ENCODE measurements around the gene CYP46A1. TPM values are rescaled to one million over a fixed set of nuclear protein-coding genes. Genes with fewer than 3 reads are reported as not detected.
"Not testable (repeated sequence)": the region's sequence is repeated elsewhere in the genome, so short reads cannot be mapped to it uniquely, and the experiment has no call there.

The CYP46A1 gene
- polyA plus RNA-seq, 1 donor: 1.5 TPM

- no CpG with 5 or more reads among the region's 5 CpGs for WGBS (ENCODE audit: insufficient coverage, low lambda C conversion rate)
- no peaks in the 10 kb centered on the region for H3K9me3 ChIP-seq (ENCODE audit: control insufficient read depth, low read depth, low read length)
- no peak overlapping the region for H3K4me3 ChIP-seq (ENCODE audit: low read length)
- peaks cover 7% of the 10 kb centered on the region for H3K4me1 ChIP-seq (ENCODE audit: control insufficient read depth, insufficient read depth, low read length)
- no peaks in the 10 kb centered on the region for H3K27me3 ChIP-seq (ENCODE audit: control insufficient read depth, insufficient read depth, low read length)
- DNase-seq: no peak
- H3K27ac ChIP-seq (ENCODE audit: low read length): no peak overlapping the region
- no peaks in the 10 kb centered on the region for H3K36me3 ChIP-seq (ENCODE audit: control insufficient read depth, insufficient read depth, low read length)
Measured at GRCh38 chr14:99760817-99761216, 76.7 kb downstream of the CYP46A1 start.

GRCh38 chr14:99762911-99763310 is 78.8 kb downstream of the CYP46A1 start:
- not testable (repeated sequence) for H3K9me3 ChIP-seq (ENCODE audit: control insufficient read depth, low read depth, low read length); DNase-seq; H3K27ac ChIP-seq (ENCODE audit: low read length); H3K4me3 ChIP-seq (ENCODE audit: low read length); H3K36me3 ChIP-seq (ENCODE audit: control insufficient read depth, insufficient read depth, low read length); H3K4me1 ChIP-seq (ENCODE audit: control insufficient read depth, insufficient read depth, low read length); H3K27me3 ChIP-seq (ENCODE audit: control insufficient read depth, insufficient read depth, low read length)
- WGBS (ENCODE audit: insufficient coverage, low lambda C conversion rate): no CpG with 5 or more reads among the region's 4 CpGs

- Histone ChIP-seq H3K4me1 (ENCODE audit: control insufficient read depth, insufficient read depth, low read length) (peaks cover 8% of the 10 kb centered on the region), H3K9me3 (ENCODE audit: control insufficient read depth, low read depth, low read length) (no peaks in the 10 kb centered on the region), H3K4me3 (ENCODE audit: low read length) (no peak overlapping the region), H3K27me3 (ENCODE audit: control insufficient read depth, insufficient read depth, low read length) (no peaks in the 10 kb centered on the region), H3K27ac (ENCODE audit: low read length) (no peak overlapping the region), H3K36me3 (ENCODE audit: control insufficient read depth, insufficient read depth, low read length) (no peaks in the 10 kb centered on the region)
- DNase-seq: no peak
- WGBS (ENCODE audit: insufficient coverage, low lambda C conversion rate): 80% methylated on average over 1 of the region's 13 CpGs
Measured at GRCh38 chr14:99763527-99764221, 79.6 kb downstream of the CYP46A1 start.

- Histone ChIP-seq H3K4me1 (ENCODE audit: control insufficient read depth, insufficient read depth, low read length) (peaks cover 8% of the 10 kb centered on the region), H3K27ac (ENCODE audit: low read length) (no peak overlapping the region), H3K9me3 (ENCODE audit: control insufficient read depth, low read depth, low read length) (no peaks in the 10 kb centered on the region), H3K36me3 (ENCODE audit: control insufficient read depth, insufficient read depth, low read length) (no peaks in the 10 kb centered on the region), H3K4me3 (ENCODE audit: low read length) (no peak overlapping the region), H3K27me3 (ENCODE audit: control insufficient read depth, insufficient read depth, low read length) (no peaks in the 10 kb centered on the region)
- DNase-seq: no peak
- WGBS (ENCODE audit: insufficient coverage, low lambda C conversion rate): no CpG with 5 or more reads among the region's 11 CpGs
Measured at GRCh38 chr14:99764222-99764706, 80.2 kb downstream of the CYP46A1 start.

- Histone ChIP-seq H3K27me3 (ENCODE audit: control insufficient read depth, insufficient read depth, low read length) (no peaks in the 10 kb centered on the region), H3K9me3 (ENCODE audit: control insufficient read depth, low read depth, low read length) (no peaks in the 10 kb centered on the region), H3K4me1 (ENCODE audit: control insufficient read depth, insufficient read depth, low read length) (peaks cover 8% of the 10 kb centered on the region), H3K27ac (ENCODE audit: low read length) (no peak overlapping the region), H3K36me3 (ENCODE audit: control insufficient read depth, insufficient read depth, low read length) (no peaks in the 10 kb centered on the region), H3K4me3 (ENCODE audit: low read length) (no peak overlapping the region)
- no CpG with 5 or more reads among the region's 6 CpGs for WGBS (ENCODE audit: insufficient coverage, low lambda C conversion rate)
- no peak for DNase-seq
Measured at GRCh38 chr14:99768381-99768780, 84.3 kb downstream of the CYP46A1 start.

- H3K4me3 ChIP-seq (ENCODE audit: low read length): no peak overlapping the region
- no CpG with 5 or more reads among the region's 6 CpGs for WGBS (ENCODE audit: insufficient coverage, low lambda C conversion rate)
Measured at GRCh38 chr14:99769123-99769522, 85.0 kb downstream of the CYP46A1 start.

GRCh38 chr14:99769799-99770198 is 85.7 kb downstream of the CYP46A1 start:
- H3K4me1 ChIP-seq (ENCODE audit: control insufficient read depth, insufficient read depth, low read length): peaks cover 11% of the 10 kb centered on the region
- 92% methylated on average over 2 of the region's 3 CpGs for WGBS (ENCODE audit: insufficient coverage, low lambda C conversion rate)

More at GRCh38 chr14:99769123-99769522, 85.0 kb downstream of the CYP46A1 start:
- H3K4me1 ChIP-seq (ENCODE audit: control insufficient read depth, insufficient read depth, low read length): peaks cover 8% of the 10 kb centered on the region
- H3K36me3 ChIP-seq (ENCODE audit: control insufficient read depth, insufficient read depth, low read length): no peaks in the 10 kb centered on the region
- H3K9me3 ChIP-seq (ENCODE audit: control insufficient read depth, low read depth, low read length): no peaks in the 10 kb centered on the region
- DNase-seq: no peak
- H3K27me3 ChIP-seq (ENCODE audit: control insufficient read depth, insufficient read depth, low read length): no peaks in the 10 kb centered on the region
- H3K27ac ChIP-seq (ENCODE audit: low read length): no peak overlapping the region

GRCh38 chr14:99772371-99773283 is 88.5 kb downstream of the CYP46A1 start:
- Histone ChIP-seq H3K27ac (ENCODE audit: low read length) (no peak overlapping the region), H3K4me1 (ENCODE audit: control insufficient read depth, insufficient read depth, low read length) (peaks cover 3% of the 10 kb centered on the region), H3K27me3 (ENCODE audit: control insufficient read depth, insufficient read depth, low read length) (no peaks in the 10 kb centered on the region), H3K4me3 (ENCODE audit: low read length) (no peak overlapping the region), H3K9me3 (ENCODE audit: control insufficient read depth, low read depth, low read length) (no peaks in the 10 kb centered on the region), H3K36me3 (ENCODE audit: control insufficient read depth, insufficient read depth, low read length) (no peaks in the 10 kb centered on the region)
- DNase-seq: no peak
- WGBS (ENCODE audit: insufficient coverage, low lambda C conversion rate): 100% methylated on average over 1 of the region's 8 CpGs

More at GRCh38 chr14:99769799-99770198, 85.7 kb downstream of the CYP46A1 start:
- Histone ChIP-seq H3K36me3 (ENCODE audit: control insufficient read depth, insufficient read depth, low read length) (no peaks in the 10 kb centered on the region), H3K27ac (ENCODE audit: low read length) (no peak overlapping the region), H3K9me3 (ENCODE audit: control insufficient read depth, low read depth, low read length) (no peaks in the 10 kb centered on the region), H3K27me3 (ENCODE audit: control insufficient read depth, insufficient read depth, low read length) (no peaks in the 10 kb centered on the region), H3K4me3 (ENCODE audit: low read length) (no peak overlapping the region)
- DNase-seq: no peak

- H3K36me3 ChIP-seq (ENCODE audit: control insufficient read depth, insufficient read depth, low read length): no peaks in the 10 kb centered on the region
Measured at GRCh38 chr14:99773521-99774497, 89.7 kb downstream of the CYP46A1 start.

More at GRCh38 chr14:99773521-99774497, 89.7 kb downstream of the CYP46A1 start:
- Histone ChIP-seq H3K4me1 (ENCODE audit: control insufficient read depth, insufficient read depth, low read length) (peaks cover 3% of the 10 kb centered on the region), H3K9me3 (ENCODE audit: control insufficient read depth, low read depth, low read length) (no peaks in the 10 kb centered on the region), H3K4me3 (ENCODE audit: low read length) (no peak overlapping the region), H3K27me3 (ENCODE audit: control insufficient read depth, insufficient read depth, low read length) (no peaks in the 10 kb centered on the region), H3K27ac (ENCODE audit: low read length) (peak overlapping the region; percentile 29)
- no CpG with 5 or more reads among the region's 26 CpGs for WGBS (ENCODE audit: insufficient coverage, low lambda C conversion rate)
- DNase-seq: no peak
